Measurements from ENCODE around the gene PTBP3.
"Not testable (repeated sequence)": the region's sequence is repeated elsewhere in the genome, so short reads cannot be mapped to it uniquely, and the experiment has no call there.

Gene PTBP3

GRCh38 chr9:112316258-112316943 lies 17.0 kb downstream of the PTBP3 start:
- H3K36me3 Mint-ChIP-seq = peaks cover 11% of the 10 kb centered on the region
- H3K27me3 Mint-ChIP-seq = no peaks in the 10 kb centered on the region
- H3K9me3 Mint-ChIP-seq (ENCODE audit: low read depth) = no peaks in the 10 kb centered on the region
- H3K4me1 Mint-ChIP-seq (ENCODE audit: low read depth) = peaks cover 67% of the 10 kb centered on the region
- peak overlapping the region; percentile 50 for H3K27ac Mint-ChIP-seq
- peak overlapping the region; percentile 20 for H3K4me3 Mint-ChIP-seq

GRCh38 chr9:112315331-112316257 lies 17.8 kb downstream of the PTBP3 start:
- Mint-ChIP-seq H3K4me3 (peak overlapping the region; percentile 20), H3K27me3 (no peaks in the 10 kb centered on the region), H3K36me3 (peaks cover 13% of the 10 kb centered on the region), H3K4me1 (ENCODE audit: low read depth) (peaks cover 69% of the 10 kb centered on the region), H3K9me3 (ENCODE audit: low read depth) (no peaks in the 10 kb centered on the region), H3K27ac (peak overlapping the region; percentile 50)

GRCh38 chr9:112312139-112312538 lies 21.3 kb downstream of the PTBP3 start:
- H3K27me3 Mint-ChIP-seq = no peaks in the 10 kb centered on the region
- H3K9me3 Mint-ChIP-seq (ENCODE audit: low read depth) = no peaks in the 10 kb centered on the region
- no peak overlapping the region for H3K27ac Mint-ChIP-seq
- peaks cover 10% of the 10 kb centered on the region for H3K36me3 Mint-ChIP-seq
- H3K4me1 Mint-ChIP-seq (ENCODE audit: low read depth) = peaks cover 66% of the 10 kb centered on the region
- no peak overlapping the region for H3K4me3 Mint-ChIP-seq

GRCh38 chr9:112311497-112311896 lies 21.9 kb downstream of the PTBP3 start:
- H3K27ac Mint-ChIP-seq = no peak overlapping the region
- H3K27me3 Mint-ChIP-seq = no peaks in the 10 kb centered on the region
- peaks cover 61% of the 10 kb centered on the region for H3K4me1 Mint-ChIP-seq (ENCODE audit: low read depth)
- H3K36me3 Mint-ChIP-seq = peaks cover 10% of the 10 kb centered on the region
- H3K9me3 Mint-ChIP-seq (ENCODE audit: low read depth) = no peaks in the 10 kb centered on the region
- no peak overlapping the region for H3K4me3 Mint-ChIP-seq

- no peaks in the 10 kb centered on the region for H3K27me3 Mint-ChIP-seq
- H3K4me3 Mint-ChIP-seq = peak overlapping the region; percentile 45
- no peaks in the 10 kb centered on the region for H3K9me3 Mint-ChIP-seq (ENCODE audit: low read depth)
- peaks cover 54% of the 10 kb centered on the region for H3K4me1 Mint-ChIP-seq (ENCODE audit: low read depth)
- H3K36me3 Mint-ChIP-seq = peaks cover 5% of the 10 kb centered on the region
- H3K27ac Mint-ChIP-seq = peak overlapping the region; percentile 52
These were observed 22.6 kb downstream of the PTBP3 start for GRCh38 chr9:112310826-112311225.

- Mint-ChIP-seq H3K27me3 (no peaks in the 10 kb centered on the region), H3K4me3 (no peak overlapping the region), H3K4me1 (ENCODE audit: low read depth) (peaks cover 48% of the 10 kb centered on the region), H3K36me3 (peaks cover 3% of the 10 kb centered on the region), H3K27ac (peak overlapping the region; percentile 47), H3K9me3 (ENCODE audit: low read depth) (no peaks in the 10 kb centered on the region)
These were observed 24.8 kb downstream of the PTBP3 start for GRCh38 chr9:112308588-112308987.

GRCh38 chr9:112301420-112301819 lies 32.0 kb downstream of the PTBP3 start:
- no peaks in the 10 kb centered on the region for H3K27me3 Mint-ChIP-seq
- no peaks in the 10 kb centered on the region for H3K9me3 Mint-ChIP-seq (ENCODE audit: low read depth)
- H3K36me3 Mint-ChIP-seq = peaks cover 15% of the 10 kb centered on the region
- H3K4me1 Mint-ChIP-seq (ENCODE audit: low read depth) = peaks cover 63% of the 10 kb centered on the region
- H3K4me3 Mint-ChIP-seq = peak overlapping the region; percentile 32
- H3K27ac Mint-ChIP-seq = peak overlapping the region; percentile 37

- Mint-ChIP-seq H3K4me3 (no peak overlapping the region), H3K27me3 (no peaks in the 10 kb centered on the region), H3K36me3 (peaks cover 22% of the 10 kb centered on the region), H3K27ac (no peak overlapping the region), H3K4me1 (ENCODE audit: low read depth) (peaks cover 64% of the 10 kb centered on the region), H3K9me3 (ENCODE audit: low read depth) (no peaks in the 10 kb centered on the region)
These were observed 33.9 kb downstream of the PTBP3 start for GRCh38 chr9:112299514-112299913.

- H3K4me3 Mint-ChIP-seq = no peak overlapping the region
- H3K4me1 Mint-ChIP-seq (ENCODE audit: low read depth) = peaks cover 61% of the 10 kb centered on the region
These were observed 36.5 kb downstream of the PTBP3 start for GRCh38 chr9:112296929-112297328.

GRCh38 chr9:112295174-112295573 lies 38.2 kb downstream of the PTBP3 start:
- H3K27ac Mint-ChIP-seq = no peak overlapping the region
- no peak overlapping the region for H3K4me3 Mint-ChIP-seq
- peaks cover 55% of the 10 kb centered on the region for H3K4me1 Mint-ChIP-seq (ENCODE audit: low read depth)
- peaks cover 28% of the 10 kb centered on the region for H3K36me3 Mint-ChIP-seq
- no peaks in the 10 kb centered on the region for H3K27me3 Mint-ChIP-seq
- no peaks in the 10 kb centered on the region for H3K9me3 Mint-ChIP-seq (ENCODE audit: low read depth)

More at GRCh38 chr9:112296929-112297328, 36.5 kb downstream of the PTBP3 start:
- H3K27me3 Mint-ChIP-seq = no peaks in the 10 kb centered on the region
- H3K36me3 Mint-ChIP-seq = peaks cover 31% of the 10 kb centered on the region
- H3K9me3 Mint-ChIP-seq (ENCODE audit: low read depth) = no peaks in the 10 kb centered on the region
- H3K27ac Mint-ChIP-seq = no peak overlapping the region

GRCh38 chr9:112288029-112288428 lies 45.4 kb downstream of the PTBP3 start:
- Mint-ChIP-seq H3K9me3 (ENCODE audit: low read depth) (peaks cover 4% of the 10 kb centered on the region), H3K27ac (no peak overlapping the region), H3K4me1 (ENCODE audit: low read depth) (peaks cover 23% of the 10 kb centered on the region), H3K36me3 (peaks cover 49% of the 10 kb centered on the region), H3K4me3 (no peak overlapping the region), H3K27me3 (no peaks in the 10 kb centered on the region)

- no peak overlapping the region for H3K4me3 Mint-ChIP-seq
- peaks cover 44% of the 10 kb centered on the region for H3K36me3 Mint-ChIP-seq
- H3K9me3 Mint-ChIP-seq (ENCODE audit: low read depth) = peaks cover 4% of the 10 kb centered on the region
- H3K4me1 Mint-ChIP-seq (ENCODE audit: low read depth) = peaks cover 22% of the 10 kb centered on the region
- H3K27ac Mint-ChIP-seq = no peak overlapping the region
- H3K27me3 Mint-ChIP-seq = no peaks in the 10 kb centered on the region
These were observed 46.5 kb downstream of the PTBP3 start for GRCh38 chr9:112286926-112287325.

GRCh38 chr9:112285056-112285455 lies 48.4 kb downstream of the PTBP3 start:
- H3K27ac Mint-ChIP-seq = no peak overlapping the region
- H3K4me1 Mint-ChIP-seq (ENCODE audit: low read depth) = peaks cover 23% of the 10 kb centered on the region
- no peak overlapping the region for H3K4me3 Mint-ChIP-seq
- H3K27me3 Mint-ChIP-seq = no peaks in the 10 kb centered on the region
- peaks cover 4% of the 10 kb centered on the region for H3K9me3 Mint-ChIP-seq (ENCODE audit: low read depth)
- peaks cover 40% of the 10 kb centered on the region for H3K36me3 Mint-ChIP-seq

GRCh38 chr9:112283582-112284253 lies 49.7 kb downstream of the PTBP3 start:
- Mint-ChIP-seq H3K9me3 (ENCODE audit: low read depth) (peaks cover 4% of the 10 kb centered on the region), H3K27ac (no peak overlapping the region), H3K4me1 (ENCODE audit: low read depth) (peaks cover 28% of the 10 kb centered on the region), H3K27me3 (no peaks in the 10 kb centered on the region), H3K4me3 (no peak overlapping the region), H3K36me3 (peaks cover 38% of the 10 kb centered on the region)

- not testable (repeated sequence) for H3K9me3 Mint-ChIP-seq (ENCODE audit: low read depth)
- peaks cover 33% of the 10 kb centered on the region for H3K36me3 Mint-ChIP-seq
- peaks cover 36% of the 10 kb centered on the region for H3K4me1 Mint-ChIP-seq (ENCODE audit: low read depth)
These were observed 50.6 kb downstream of the PTBP3 start for GRCh38 chr9:112282841-112283240.

More at GRCh38 chr9:112282841-112283240, 50.6 kb downstream of the PTBP3 start:
- H3K27ac Mint-ChIP-seq, H3K27me3 Mint-ChIP-seq: not testable (repeated sequence)
- H3K4me3 Mint-ChIP-seq = peak overlapping the region; percentile 28
